ENCODE measurements around the gene LRRN3. TPM values are rescaled to one million over a fixed set of nuclear protein-coding genes. Genes with fewer than 3 reads are reported as not detected.

LRRN3 gene
- total and polyA plus RNA-seq, 4 donors, result 0.42 to 13.7 (median 2.9) TPM

- H3K4me3 ChIP-seq, result no peak overlapping the region
- TF ChIP-seq, protein P1, sequence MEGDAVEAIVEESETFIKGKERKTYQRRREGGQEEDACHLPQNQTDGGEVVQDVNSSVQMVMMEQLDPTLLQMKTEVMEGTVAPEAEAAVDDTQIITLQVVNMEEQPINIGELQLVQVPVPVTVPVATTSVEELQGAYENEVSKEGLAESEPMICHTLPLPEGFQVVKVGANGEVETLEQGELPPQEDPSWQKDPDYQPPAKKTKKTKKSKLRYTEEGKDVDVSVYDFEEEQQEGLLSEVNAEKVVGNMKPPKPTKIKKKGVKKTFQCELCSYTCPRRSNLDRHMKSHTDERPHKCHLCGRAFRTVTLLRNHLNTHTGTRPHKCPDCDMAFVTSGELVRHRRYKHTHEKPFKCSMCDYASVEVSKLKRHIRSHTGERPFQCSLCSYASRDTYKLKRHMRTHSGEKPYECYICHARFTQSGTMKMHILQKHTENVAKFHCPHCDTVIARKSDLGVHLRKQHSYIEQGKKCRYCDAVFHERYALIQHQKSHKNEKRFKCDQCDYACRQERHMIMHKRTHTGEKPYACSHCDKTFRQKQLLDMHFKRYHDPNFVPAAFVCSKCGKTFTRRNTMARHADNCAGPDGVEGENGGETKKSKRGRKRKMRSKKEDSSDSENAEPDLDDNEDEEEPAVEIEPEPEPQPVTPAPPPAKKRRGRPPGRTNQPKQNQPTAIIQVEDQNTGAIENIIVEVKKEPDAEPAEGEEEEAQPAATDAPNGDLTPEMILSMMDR (IDR thresholded peaks at IDR 0.05; ENCODE audit: control extremely low read depth, extremely low read depth), result no peak
- H3K27ac ChIP-seq (ENCODE audit: low read depth in 1 of 2, low read length in 1 of 2), result no peak overlapping the region
- no peaks in the 10 kb centered on the region for H3K27me3 ChIP-seq (ENCODE audit: control insufficient read depth in 3 of 3, insufficient read depth in 3 of 3, low read length in 2 of 3)
- DNase-seq (no peak), ATAC-seq (ENCODE audit: insufficient read depth, low FRiP score) (no peak)
- 90 to 91% methylated on average over 2 of the region's 2 CpGs for WGBS, 2 donors
- H3K4me1 ChIP-seq (ENCODE audit: control insufficient read depth in 5 of 5, insufficient read depth in 5 of 5, low read length in 5 of 5), result no peaks in the 10 kb centered on the region
- H3K9ac ChIP-seq (ENCODE audit: insufficient read depth in 1 of 2, low read length in 2 of 2), result no peak overlapping the region
- H3K9me3 ChIP-seq (ENCODE audit: control insufficient read depth in 4 of 4, insufficient read depth in 3 of 4, low read length in 3 of 4), result no peaks in the 10 kb centered on the region
- H3K36me3 ChIP-seq (ENCODE audit: control insufficient read depth in 4 of 4, insufficient read depth in 4 of 4, low read length in 4 of 4), result no peaks in the 10 kb centered on the region
Measured at GRCh38 chr7:111173990-111174389, 83.1 kb downstream of the LRRN3 start.

DNA sequence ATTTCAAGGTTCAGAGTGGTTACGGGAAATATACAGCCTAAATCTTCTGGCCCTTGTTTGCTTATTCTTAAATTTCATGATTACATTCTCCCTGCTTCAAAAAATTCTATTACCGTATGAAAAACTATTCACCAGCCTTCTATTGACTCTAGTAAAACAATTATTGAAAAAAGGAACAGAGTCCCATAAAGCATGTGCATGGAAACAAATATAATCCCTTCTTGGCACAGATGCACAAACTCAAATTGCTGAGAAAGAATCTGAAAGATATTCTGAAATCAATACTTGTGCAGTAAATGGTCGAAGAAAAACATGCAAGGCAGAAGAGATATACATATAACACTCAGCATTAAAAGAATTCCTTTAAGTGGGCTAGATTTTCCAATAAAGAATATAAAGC, 83.6 kb downstream of the LRRN3 start:
- H3K27me3 ChIP-seq (ENCODE audit: control insufficient read depth in 3 of 3, insufficient read depth in 3 of 3, low read length in 2 of 3), result no peaks in the 10 kb centered on the region
- TF ChIP-seq, protein P1 (IDR thresholded peaks at IDR 0.05; ENCODE audit: control extremely low read depth, extremely low read depth), result no peak
- H3K9me3 ChIP-seq (ENCODE audit: control insufficient read depth in 4 of 4, insufficient read depth in 3 of 4, low read length in 3 of 4), result no peaks in the 10 kb centered on the region
- H3K4me3 ChIP-seq, result no peak overlapping the region
- ATAC-seq (ENCODE audit: insufficient read depth, low FRiP score), result no peak
- 86 to 88% methylated on average over 3 of the region's 3 CpGs for WGBS, 2 donors
- no peak overlapping the region for H3K9ac ChIP-seq (ENCODE audit: insufficient read depth in 1 of 2, low read length in 2 of 2)
- no peaks in the 10 kb centered on the region for H3K4me1 ChIP-seq (ENCODE audit: control insufficient read depth in 5 of 5, insufficient read depth in 5 of 5, low read length in 5 of 5)
- H3K27ac ChIP-seq (ENCODE audit: low read depth in 1 of 2, low read length in 1 of 2), result no peak overlapping the region
- no peak for DNase-seq
- no peaks in the 10 kb centered on the region for H3K36me3 ChIP-seq (ENCODE audit: control insufficient read depth in 4 of 4, insufficient read depth in 4 of 4, low read length in 4 of 4)
